Ascending aorta (tissue), 2 donors: Measurements from ENCODE around the gene CASP14. TPM values are rescaled to one million over a fixed set of nuclear protein-coding genes. Genes with fewer than 3 reads are reported as not detected.
"Not testable (repeated sequence)": the region's sequence is repeated elsewhere in the genome, so short reads cannot be mapped to it uniquely, and the experiment has no call there.

Source experiments
- DNase-seq, 2 donors: peaks; one replicate each; pipeline ENCODE4 v3.0.0-alpha.2; 2019; ENCODE audit warnings: low spot score in 2 of 2
- H3K27ac ChIP-seq, 2 donors: fragments of 200-600 bp; sonication (generic); one replicate each; pipeline ENCODE4 v1.5.1; 2016 to 2017; ENCODE audit warnings: mild to moderate bottlenecking in 1 of 2
- H3K27me3 ChIP-seq: fragments of 200-600 bp; sonication (generic); one replicate; pipeline ENCODE4 v1.5.1; 2017
- H3K36me3 ChIP-seq, 2 donors: fragments of 200-600 bp; sonication (generic); one replicate each; pipeline ENCODE4 v1.5.1; 2016
- H3K4me1 ChIP-seq, 2 donors: fragments of 200-600 bp; sonication (generic); one replicate each; pipeline ENCODE4 v1.5.1; 2016 to 2017; ENCODE audit warnings: mild to moderate bottlenecking in 1 of 2
- H3K4me3 ChIP-seq, 2 donors: fragments of 200-600 bp; sonication (generic); one replicate each; pipeline ENCODE4 v1.5.1; 2016 to 2017; ENCODE audit warnings: mild to moderate bottlenecking in 1 of 2
- H3K9me3 ChIP-seq, 2 donors: fragments of 200-600 bp; sonication (generic); one replicate each; pipeline ENCODE4 v1.5.1; 2016
- CTCF ChIP-seq, 3 experiments: fragments of 200-600 bp in 2 of 3; fragments of 450-650 bp in 1 of 3; sonication (generic) in 2 of 3; IDR thresholded peaks; one replicate each; pipeline ENCODE4 v1.5.1; 2016 to 2019; ENCODE audit warnings: antibody characterized with exemption in 3 of 3, mild to moderate bottlenecking in 1 of 3, moderate library complexity in 1 of 3
- intact Hi-C: fragments of 100-400 bp; cut with DNase I; formaldehyde crosslinking; loops from one replicate; pipeline ENCODE4 v1.15.1; 2023
- total RNA-seq: library from RNA; depleted of rRNA; stranded (reverse); fragments of >200 nt; gene quantifications from one replicate; pipeline ENCODE4 v1.1.0, GENCODE V29; 2016

The CASP14 gene
- total RNA-seq, 1 donor from 2014 or later, result not detected

DNA sequence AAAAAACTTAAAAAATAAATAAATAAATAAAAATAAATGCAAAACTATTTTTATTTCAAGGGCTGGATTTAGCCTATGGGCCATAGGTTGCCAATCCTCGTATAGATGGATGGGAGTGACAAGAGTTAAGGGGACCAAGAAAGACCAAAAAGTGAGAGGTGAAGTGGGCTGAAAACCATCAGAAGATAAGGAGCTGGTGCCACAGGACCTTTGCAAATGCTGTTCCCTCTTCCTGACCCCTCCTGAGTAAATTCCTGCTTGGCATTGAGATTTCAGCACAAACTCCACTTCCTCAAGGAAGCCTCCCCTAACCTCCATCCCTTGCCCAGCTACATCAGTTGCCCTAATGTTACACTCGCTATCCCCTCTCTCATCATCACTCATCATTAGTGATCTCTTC is 43.7 kb downstream of the CASP14 start:
- H3K27me3 ChIP-seq, result no peaks in the 10 kb centered on the region
- H3K9me3 ChIP-seq, result no peaks in the 10 kb centered on the region
- no peak for DNase-seq
- no peak overlapping the region for H3K27ac ChIP-seq
- H3K36me3 ChIP-seq, result no peaks in the 10 kb centered on the region
- TF ChIP-seq CTCF (IDR thresholded peaks at IDR 0.05), result no peak
- no peaks in the 10 kb centered on the region for H3K4me1 ChIP-seq
- no peak overlapping the region for H3K4me3 ChIP-seq
- intact Hi-C loops, result no loop called here

GRCh38 chr19:15096223-15096622 is 46.9 kb downstream of the CASP14 start:
- Histone ChIP-seq H3K36me3 (no peaks in the 10 kb centered on the region), H3K4me1 (no peaks in the 10 kb centered on the region), H3K4me3 (no peak overlapping the region), H3K27ac (no peak overlapping the region), H3K27me3 (no peaks in the 10 kb centered on the region), H3K9me3 (no peaks in the 10 kb centered on the region)
- intact Hi-C loops, result no loop called here
- DNase-seq, result no peak
- TF ChIP-seq CTCF (IDR thresholded peaks at IDR 0.05), result no peak

DNA sequence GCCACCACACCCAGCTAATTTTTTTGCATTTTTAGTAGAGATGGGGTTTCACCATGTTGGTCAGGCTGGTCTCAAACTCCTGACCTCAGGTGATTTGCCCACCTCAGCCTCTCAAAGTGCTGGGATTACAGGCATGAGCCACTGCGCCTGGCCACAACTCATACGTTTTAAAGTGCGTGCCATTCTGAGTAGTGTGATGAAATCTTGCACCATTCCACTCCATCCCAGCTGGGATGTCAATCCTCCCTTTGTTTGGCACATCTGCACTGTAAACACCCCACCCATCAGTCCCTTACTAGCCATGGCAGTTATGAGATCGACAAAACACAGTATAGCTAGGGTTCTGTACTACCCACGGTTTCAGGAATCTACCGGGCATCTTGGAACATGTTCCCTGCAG is 48.7 kb downstream of the CASP14 start:
- DNase-seq, H3K27me3 ChIP-seq, H3K4me1 ChIP-seq, intact Hi-C loops, H3K9me3 ChIP-seq, H3K36me3 ChIP-seq, H3K27ac ChIP-seq, H3K4me3 ChIP-seq: not testable (repeated sequence)

- H3K27ac ChIP-seq, result no peak overlapping the region
- no peaks in the 10 kb centered on the region for H3K4me1 ChIP-seq
- no peak for DNase-seq
- intact Hi-C loops, result no loop called here
- H3K27me3 ChIP-seq, result no peaks in the 10 kb centered on the region
- H3K4me3 ChIP-seq, result no peak overlapping the region
- H3K9me3 ChIP-seq, result peaks cover 0 to 3% of the 10 kb centered on the region in 2 donors
- TF ChIP-seq CTCF (IDR thresholded peaks at IDR 0.05), result no peak
- H3K36me3 ChIP-seq, result no peaks in the 10 kb centered on the region
Observed at GRCh38 chr19:15098460-15098859, 49.2 kb downstream of the CASP14 start.

GRCh38 chr19:15099017-15099582 is 49.8 kb downstream of the CASP14 start:
- no peaks in the 10 kb centered on the region for H3K27me3 ChIP-seq
- no peak overlapping the region for H3K27ac ChIP-seq
- intact Hi-C loops, result no loop called here
- H3K9me3 ChIP-seq, result peaks cover 0 to 9% of the 10 kb centered on the region in 2 donors
- H3K4me3 ChIP-seq, result no peak overlapping the region
- H3K4me1 ChIP-seq, result no peaks in the 10 kb centered on the region
- H3K36me3 ChIP-seq, result no peaks in the 10 kb centered on the region
- no peak for DNase-seq
- no peak for TF ChIP-seq CTCF (IDR thresholded peaks at IDR 0.05)

DNA sequence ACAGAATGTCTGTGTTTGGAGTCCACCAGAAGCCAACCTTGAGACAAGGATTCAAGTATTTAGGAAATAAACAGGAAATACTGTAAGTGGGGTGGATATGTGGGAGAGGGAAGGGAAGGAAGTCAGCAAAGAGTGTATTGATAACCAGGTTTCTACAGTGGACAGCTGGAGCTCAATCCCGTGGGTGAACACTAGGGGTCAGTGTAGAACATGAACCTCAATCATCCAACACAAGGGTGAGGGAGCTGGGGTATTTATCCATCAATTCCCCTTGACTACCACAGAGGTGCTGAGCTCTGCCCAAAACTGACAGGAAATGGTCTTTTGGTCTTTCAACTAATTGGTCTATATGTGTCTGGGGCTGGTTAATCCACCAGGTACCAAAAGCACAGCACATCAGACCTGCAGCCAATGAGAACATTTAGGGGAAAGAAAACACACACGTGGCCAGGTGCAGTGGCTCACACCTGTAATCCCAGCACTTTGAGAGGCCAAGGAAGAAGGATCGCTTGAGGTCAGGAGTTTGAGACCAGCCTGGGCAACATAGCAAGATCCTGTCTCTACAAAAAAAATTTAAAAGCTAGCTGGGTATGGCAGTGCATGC is 52.3 kb downstream of the CASP14 start:
- no peaks in the 10 kb centered on the region for H3K27me3 ChIP-seq
- DNase-seq, result no peak
- no peak overlapping the region for H3K4me3 ChIP-seq
- no peak overlapping the region for H3K27ac ChIP-seq
- peak in 2 of 3 experiments; percentile 45 to 54 for TF ChIP-seq CTCF (IDR thresholded peaks at IDR 0.05)
- peaks cover 0 to 17% of the 10 kb centered on the region in 2 donors for H3K9me3 ChIP-seq
- H3K4me1 ChIP-seq, result peaks cover 0 to 1% of the 10 kb centered on the region in 2 donors
- intact Hi-C loops, result no loop called here
- H3K36me3 ChIP-seq, result no peaks in the 10 kb centered on the region
